Mucosa of stomach (tissue), 1 donor: ENCODE results near the gene DCHS1.
"Not testable (repeated sequence)": the region's sequence is repeated elsewhere in the genome, so short reads cannot be mapped to it uniquely, and the experiment has no call there.

Experiments
- H3K27me3 ChIP-seq: one replicate; pipeline ENCODE4 v1.7.0; 2013; ENCODE audit warnings: mild to moderate bottlenecking, low read length; ENCODE audit not compliant: control insufficient read depth, insufficient read depth
- H3K36me3 ChIP-seq: one replicate; pipeline ENCODE4 v1.7.0; 2013; ENCODE audit warnings: low read length; ENCODE audit not compliant: control insufficient read depth, insufficient read depth
- H3K4me1 ChIP-seq: one replicate; pipeline ENCODE4 v1.7.0; 2013; ENCODE audit warnings: mild to moderate bottlenecking, low read length; ENCODE audit not compliant: control insufficient read depth, insufficient read depth
- H3K4me3 ChIP-seq: one replicate; pipeline ENCODE4 v1.7.0; 2013; ENCODE audit warnings: low read length
- H3K9ac ChIP-seq: one replicate; pipeline ENCODE4 v1.7.0; 2013; ENCODE audit warnings: mild to moderate bottlenecking, low read length, moderate library complexity
- H3K9me3 ChIP-seq: one replicate; pipeline ENCODE4 v1.7.0; 2013; ENCODE audit warnings: mild to moderate bottlenecking, low read length, moderate library complexity; ENCODE audit not compliant: control insufficient read depth
- donor health status: Pancreatic carcinoma.

DCHS1 gene

GRCh38 chr11:6655790-6656583, at the start of gene DCHS1:
Gene DCHS1, minus strand, starts transcription at chr11:6655809. Its CDS starts 14,196 bp downstream, at chr11:6641613.
- peaks cover 30% of the 10 kb centered on the region for H3K27me3 ChIP-seq
- peak within 1 kb of the TSS; percentile 22 for H3K4me3 ChIP-seq
- no peaks in the 10 kb centered on the region for H3K36me3 ChIP-seq
- H3K4me1 ChIP-seq, result peaks cover 4% of the 10 kb centered on the region
- peak within 1 kb of the TSS; percentile 54 for H3K9ac ChIP-seq
- no peaks in the 10 kb centered on the region for H3K9me3 ChIP-seq

- Histone ChIP-seq H3K4me3 (no peak overlapping the region), H3K9me3 (no peaks in the 10 kb centered on the region), H3K36me3 (no peaks in the 10 kb centered on the region), H3K9ac (no peak overlapping the region), H3K27me3 (no peaks in the 10 kb centered on the region), H3K4me1 (peaks cover 3% of the 10 kb centered on the region)
Measured at GRCh38 chr11:6703247-6704063, 47.8 kb upstream of the DCHS1 start.

GRCh38 chr11:6701955-6702354, 46.3 kb upstream of the DCHS1 start:
- H3K9me3 ChIP-seq, H3K4me3 ChIP-seq, H3K9ac ChIP-seq, H3K27me3 ChIP-seq, H3K4me1 ChIP-seq, H3K36me3 ChIP-seq: not testable (repeated sequence)

GRCh38 chr11:6695377-6695776, 39.8 kb upstream of the DCHS1 start:
- Histone ChIP-seq H3K27me3 (no peaks in the 10 kb centered on the region), H3K4me3 (no peak overlapping the region), H3K9me3 (no peaks in the 10 kb centered on the region), H3K36me3 (no peaks in the 10 kb centered on the region), H3K4me1 (no peaks in the 10 kb centered on the region), H3K9ac (no peak overlapping the region)

- Histone ChIP-seq H3K36me3 (no peaks in the 10 kb centered on the region), H3K4me1 (no peaks in the 10 kb centered on the region), H3K9ac (no peak overlapping the region), H3K4me3 (no peak overlapping the region), H3K9me3 (no peaks in the 10 kb centered on the region), H3K27me3 (no peaks in the 10 kb centered on the region)
Measured at GRCh38 chr11:6694229-6694535, 38.6 kb upstream of the DCHS1 start.

- Histone ChIP-seq H3K9me3 (no peaks in the 10 kb centered on the region), H3K4me1 (no peaks in the 10 kb centered on the region), H3K4me3 (no peak overlapping the region), H3K36me3 (no peaks in the 10 kb centered on the region), H3K9ac (no peak overlapping the region), H3K27me3 (no peaks in the 10 kb centered on the region)
Measured at GRCh38 chr11:6693342-6694228, 38.0 kb upstream of the DCHS1 start.

GRCh38 chr11:6692128-6692527, 36.5 kb upstream of the DCHS1 start:
- Histone ChIP-seq H3K9me3 (no peaks in the 10 kb centered on the region), H3K27me3 (no peaks in the 10 kb centered on the region), H3K9ac (no peak overlapping the region), H3K4me1 (no peaks in the 10 kb centered on the region), H3K36me3 (no peaks in the 10 kb centered on the region), H3K4me3 (no peak overlapping the region)

GRCh38 chr11:6690431-6691132, 35.0 kb upstream of the DCHS1 start:
- not testable (repeated sequence) for H3K36me3 ChIP-seq

GRCh38 chr11:6687876-6688275, 32.3 kb upstream of the DCHS1 start:
- H3K4me1 ChIP-seq, result peaks cover 3% of the 10 kb centered on the region
- no peaks in the 10 kb centered on the region for H3K9me3 ChIP-seq
- H3K9ac ChIP-seq, result no peak overlapping the region
- no peak overlapping the region for H3K4me3 ChIP-seq
- H3K36me3 ChIP-seq, result no peaks in the 10 kb centered on the region
- H3K27me3 ChIP-seq, result no peaks in the 10 kb centered on the region

More at GRCh38 chr11:6690431-6691132, 35.0 kb upstream of the DCHS1 start:
- H3K4me3 ChIP-seq, H3K27me3 ChIP-seq, H3K9me3 ChIP-seq, H3K9ac ChIP-seq, H3K4me1 ChIP-seq: not testable (repeated sequence)

GRCh38 chr11:6686006-6686405, 30.4 kb upstream of the DCHS1 start:
- no peaks in the 10 kb centered on the region for H3K27me3 ChIP-seq
- H3K9me3 ChIP-seq, result no peaks in the 10 kb centered on the region
- H3K36me3 ChIP-seq, result no peaks in the 10 kb centered on the region
- H3K4me1 ChIP-seq, result peaks cover 8% of the 10 kb centered on the region
- no peak overlapping the region for H3K4me3 ChIP-seq
- H3K9ac ChIP-seq, result no peak overlapping the region

- H3K36me3 ChIP-seq, H3K9me3 ChIP-seq, H3K4me3 ChIP-seq, H3K4me1 ChIP-seq, H3K27me3 ChIP-seq: not testable (repeated sequence)
- H3K9ac ChIP-seq, result peak overlapping the region; percentile 82
Measured at GRCh38 chr11:6684068-6684467, 28.5 kb upstream of the DCHS1 start.
